HCT116 (cell line): Measurements from ENCODE around the gene FRMD4A.

ENCODE experiments used
- CBX3 ChIP-seq: IDR thresholded peaks from 2 replicates; pipeline ENCODE4 v1.6.1; 2012; ENCODE audit warnings: low read depth
- CTCF ChIP-seq, 3 experiments: fragments of 200-600 bp in 1 of 3; sonication (generic) in 1 of 3; IDR thresholded peaks in 2 of 3; conservative IDR thresholded peaks in 1 of 3; 2 replicates each; pipeline ENCODE4 v1.5.1; 2012 to 2017; ENCODE audit warnings: low read depth in 2 of 3, low read length in 2 of 3, antibody characterized with exemption in 1 of 3, borderline replicate concordance in 1 of 3, control low read depth in 1 of 3, mild to moderate bottlenecking in 1 of 3, mixed read lengths in 1 of 3, mixed run types in 1 of 3, moderate library complexity in 1 of 3; ENCODE audit not compliant: insufficient read depth in 1 of 3
- EZH2 ChIP-seq: fragments of 200-600 bp; sonication (generic); IDR thresholded peaks from 2 replicates; pipeline ENCODE4 v1.6.1; 2017; ENCODE audit warnings: antibody characterized with exemption, mixed run types
- EZH2phosphoT487 ChIP-seq: fragments of 200-600 bp; IDR thresholded peaks from 2 replicates; pipeline ENCODE4 v1.6.1; 2018; ENCODE audit warnings: antibody characterized with exemption, borderline replicate concordance
- FOSL1 ChIP-seq: IDR thresholded peaks from 2 replicates; pipeline ENCODE4 v1.6.1; 2012; ENCODE audit warnings: low read depth
- JUND ChIP-seq: IDR thresholded peaks from 2 replicates; pipeline ENCODE4 v1.6.1; 2012
- MAX ChIP-seq: IDR thresholded peaks from 2 replicates; pipeline ENCODE4 v1.6.1; 2012
- POLR2A ChIP-seq: IDR thresholded peaks from 2 replicates; pipeline ENCODE4 v1.7.0; 2011; ENCODE audit warnings: borderline replicate concordance; ENCODE audit not compliant: insufficient read depth, insufficient read length; ENCODE audit errors: extremely low read depth
- RAD21 ChIP-seq: IDR thresholded peaks from 2 replicates; pipeline ENCODE4 v1.6.1; 2012; ENCODE audit warnings: low read depth, mild to moderate bottlenecking
- REST ChIP-seq: IDR thresholded peaks from 2 replicates; pipeline ENCODE4 v1.6.1; 2012; ENCODE audit warnings: low read depth
- SIN3A ChIP-seq: IDR thresholded peaks from 2 replicates; pipeline ENCODE4 v1.6.1; 2012; ENCODE audit warnings: low read depth
- SRF ChIP-seq: IDR thresholded peaks from 2 replicates; pipeline ENCODE4 v1.6.1; 2012; ENCODE audit warnings: low read depth
- TCF7L2 ChIP-seq: IDR thresholded peaks from 2 replicates; pipeline ENCODE4 v1.7.0; 2011; ENCODE audit warnings: borderline replicate concordance, inconsistent platforms; ENCODE audit not compliant: insufficient read depth, insufficient read length; ENCODE audit errors: extremely low read depth
- YY1 ChIP-seq: IDR thresholded peaks from 2 replicates; pipeline ENCODE4 v1.6.1; 2011; ENCODE audit warnings: low read length, low read depth, moderate library complexity, mild to moderate bottlenecking; ENCODE audit not compliant: insufficient replicate concordance; ENCODE audit errors: extremely low read depth

- TF ChIP-seq YY1 (no peak), POLR2A (no peak), CTCF (IDR thresholded peaks at IDR 0.05 in 2 of 3, conservative IDR thresholded peaks at IDR 0.05 in 1 of 3; ENCODE audit: borderline replicate concordance in 1 of 3, insufficient read depth in 1 of 3, low read depth in 2 of 3, low read length in 2 of 3) (no peak), CBX3 (no peak), EZH2phosphoT487 (no peak), REST (no peak), MAX (no peak), JUND (no peak), EZH2 (no peak), TCF7L2 (no peak), FOSL1 (no peak), RAD21 (no peak), SIN3A (no peak), SRF (no peak)
Measured at GRCh38 chr10:13740461-13740860, 590.3 kb downstream of the FRMD4A start.
